ENCODE data around the gene CLSTN2.

The CLSTN2 gene

DNA sequence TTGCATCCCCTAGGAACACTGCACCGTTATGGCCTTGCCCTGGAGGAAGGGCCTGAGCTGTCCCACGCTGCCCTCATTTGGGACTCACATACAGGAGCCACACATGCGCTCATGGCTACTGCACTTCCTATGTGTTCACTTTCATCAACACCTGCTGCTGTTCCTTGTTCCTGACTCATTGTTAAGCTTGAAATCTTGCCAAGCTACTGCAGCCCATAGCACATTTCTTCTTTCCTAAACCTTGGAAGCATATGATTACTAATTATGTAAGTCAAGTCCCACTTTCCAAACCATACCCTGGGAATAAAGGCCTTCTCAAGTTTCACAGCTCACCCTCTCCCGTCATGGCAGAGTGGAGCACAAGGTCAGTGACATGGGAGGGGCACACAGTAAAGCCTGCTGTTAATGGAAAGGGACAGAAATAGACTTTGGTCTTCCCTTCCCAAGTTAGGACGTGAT is 307.9 kb downstream of the CLSTN2 start:
- no peaks in the 10 kb centered on the region for H3K27me3 ChIP-seq (ENCODE audit: control insufficient read depth, low read length)
- H3K9me3 ChIP-seq (ENCODE audit: control insufficient read depth, insufficient read depth, low read length), result no peaks in the 10 kb centered on the region
- no peak overlapping the region for H3K4me3 ChIP-seq (ENCODE audit: low read length)
- no peaks in the 10 kb centered on the region for H4K20me1 ChIP-seq (ENCODE audit: control insufficient read depth, insufficient read depth, low read depth, low read length)
- no peak overlapping the region for H3K4me2 ChIP-seq (ENCODE audit: low read length)
- H3K4me1 ChIP-seq (ENCODE audit: control insufficient read depth, low read length), result no peaks in the 10 kb centered on the region
- no peaks in the 10 kb centered on the region for H3F3A ChIP-seq (ENCODE audit: control insufficient read depth, insufficient read depth)
- TF ChIP-seq, protein P1, sequence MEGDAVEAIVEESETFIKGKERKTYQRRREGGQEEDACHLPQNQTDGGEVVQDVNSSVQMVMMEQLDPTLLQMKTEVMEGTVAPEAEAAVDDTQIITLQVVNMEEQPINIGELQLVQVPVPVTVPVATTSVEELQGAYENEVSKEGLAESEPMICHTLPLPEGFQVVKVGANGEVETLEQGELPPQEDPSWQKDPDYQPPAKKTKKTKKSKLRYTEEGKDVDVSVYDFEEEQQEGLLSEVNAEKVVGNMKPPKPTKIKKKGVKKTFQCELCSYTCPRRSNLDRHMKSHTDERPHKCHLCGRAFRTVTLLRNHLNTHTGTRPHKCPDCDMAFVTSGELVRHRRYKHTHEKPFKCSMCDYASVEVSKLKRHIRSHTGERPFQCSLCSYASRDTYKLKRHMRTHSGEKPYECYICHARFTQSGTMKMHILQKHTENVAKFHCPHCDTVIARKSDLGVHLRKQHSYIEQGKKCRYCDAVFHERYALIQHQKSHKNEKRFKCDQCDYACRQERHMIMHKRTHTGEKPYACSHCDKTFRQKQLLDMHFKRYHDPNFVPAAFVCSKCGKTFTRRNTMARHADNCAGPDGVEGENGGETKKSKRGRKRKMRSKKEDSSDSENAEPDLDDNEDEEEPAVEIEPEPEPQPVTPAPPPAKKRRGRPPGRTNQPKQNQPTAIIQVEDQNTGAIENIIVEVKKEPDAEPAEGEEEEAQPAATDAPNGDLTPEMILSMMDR (IDR thresholded peaks at IDR 0.05; ENCODE audit: low read depth, low read length, poor library complexity, severe bottlenecking), result no peak
- TF ChIP-seq EZH2phosphoT487 (IDR thresholded peaks at IDR 0.05; ENCODE audit: borderline replicate concordance, low read length), result no peak
- H3K9me2 ChIP-seq (replicated peaks; ENCODE audit: control insufficient read depth, low read length), result no peaks in the 10 kb centered on the region
- H3K79me2 ChIP-seq (ENCODE audit: control insufficient read depth, low read length), result no peaks in the 10 kb centered on the region
- H3K36me3 ChIP-seq (ENCODE audit: control insufficient read depth, low read length), result no peaks in the 10 kb centered on the region
- H3K27ac ChIP-seq (ENCODE audit: low read depth, low read length), result no peak overlapping the region

DNA sequence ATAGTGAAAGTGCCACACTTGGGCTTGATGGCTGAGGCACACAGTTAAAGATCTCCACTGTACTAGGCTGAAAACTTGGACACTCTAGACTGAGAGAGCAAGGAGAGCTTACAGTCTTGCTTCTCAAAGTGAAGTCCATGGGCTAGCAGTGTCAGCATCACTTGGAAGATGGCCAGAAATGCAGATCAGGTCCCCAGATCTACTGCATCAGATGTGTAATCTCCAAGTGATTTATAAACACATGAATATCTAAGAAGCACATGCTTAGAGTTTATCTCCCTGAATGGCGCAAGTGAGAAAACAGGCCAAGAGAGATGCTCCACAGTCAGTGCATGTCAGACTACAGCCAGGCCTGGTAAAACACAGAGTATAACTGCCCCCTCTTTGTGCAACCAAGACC is 308.6 kb downstream of the CLSTN2 start:
- Histone ChIP-seq H3K79me2 (ENCODE audit: control insufficient read depth, low read length) (no peaks in the 10 kb centered on the region), H3K9me2 (replicated peaks; ENCODE audit: control insufficient read depth, low read length) (no peaks in the 10 kb centered on the region), H3K27me3 (ENCODE audit: control insufficient read depth, low read length) (no peaks in the 10 kb centered on the region), H3K4me2 (ENCODE audit: low read length) (no peak overlapping the region), H3K27ac (ENCODE audit: low read depth, low read length) (no peak overlapping the region), H3F3A (ENCODE audit: control insufficient read depth, insufficient read depth) (no peaks in the 10 kb centered on the region), H3K9me3 (ENCODE audit: control insufficient read depth, insufficient read depth, low read length) (no peaks in the 10 kb centered on the region), H3K4me3 (ENCODE audit: low read length) (no peak overlapping the region), H3K4me1 (ENCODE audit: control insufficient read depth, low read length) (no peaks in the 10 kb centered on the region), H3K36me3 (ENCODE audit: control insufficient read depth, low read length) (no peaks in the 10 kb centered on the region), H4K20me1 (ENCODE audit: control insufficient read depth, insufficient read depth, low read depth, low read length) (no peaks in the 10 kb centered on the region)
- TF ChIP-seq EZH2phosphoT487 (IDR thresholded peaks at IDR 0.05; ENCODE audit: borderline replicate concordance, low read length), result no peak
- TF ChIP-seq, protein P1 (IDR thresholded peaks at IDR 0.05; ENCODE audit: low read depth, low read length, poor library complexity, severe bottlenecking), result no peak

DNA sequence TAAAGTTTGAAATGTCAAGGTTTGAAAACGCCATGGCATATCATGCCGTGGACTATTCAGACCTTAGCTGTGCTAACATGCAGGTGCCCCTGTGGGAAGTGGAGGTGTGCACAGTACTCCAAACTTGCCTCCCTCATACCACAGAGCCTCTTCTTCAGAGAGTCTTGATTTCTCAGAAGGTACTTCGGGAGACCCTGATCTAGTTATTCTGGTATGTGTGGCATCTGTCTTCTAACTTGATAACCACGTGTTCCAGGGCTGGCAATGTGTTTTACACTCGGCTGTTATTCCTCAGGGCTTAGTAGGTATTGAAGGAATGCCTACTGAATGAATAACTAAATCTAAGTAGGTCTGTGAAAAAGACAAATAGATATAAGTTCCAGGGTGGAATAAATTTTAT is 309.9 kb downstream of the CLSTN2 start:
- no peak overlapping the region for H3K4me2 ChIP-seq (ENCODE audit: low read length)
- H3K27me3 ChIP-seq (ENCODE audit: control insufficient read depth, low read length), result no peaks in the 10 kb centered on the region
- H3K4me1 ChIP-seq (ENCODE audit: control insufficient read depth, low read length), result no peaks in the 10 kb centered on the region
- no peak overlapping the region for H3K4me3 ChIP-seq (ENCODE audit: low read length)
- no peaks in the 10 kb centered on the region for H4K20me1 ChIP-seq (ENCODE audit: control insufficient read depth, insufficient read depth, low read depth, low read length)
- TF ChIP-seq, protein P1 (IDR thresholded peaks at IDR 0.05; ENCODE audit: low read depth, low read length, poor library complexity, severe bottlenecking), result no peak
- TF ChIP-seq EZH2phosphoT487 (IDR thresholded peaks at IDR 0.05; ENCODE audit: borderline replicate concordance, low read length), result no peak
- no peaks in the 10 kb centered on the region for H3K79me2 ChIP-seq (ENCODE audit: control insufficient read depth, low read length)
- no peak overlapping the region for H3K27ac ChIP-seq (ENCODE audit: low read depth, low read length)
- H3K9me2 ChIP-seq (replicated peaks; ENCODE audit: control insufficient read depth, low read length), result no peaks in the 10 kb centered on the region
- H3K9me3 ChIP-seq (ENCODE audit: control insufficient read depth, insufficient read depth, low read length), result no peaks in the 10 kb centered on the region
- H3F3A ChIP-seq (ENCODE audit: control insufficient read depth, insufficient read depth), result no peaks in the 10 kb centered on the region
- no peaks in the 10 kb centered on the region for H3K36me3 ChIP-seq (ENCODE audit: control insufficient read depth, low read length)

All from DOHH2 (cell line).